T-helper 1 cell treated with Interleukin-12 subunit alpha and Interleukin-12 subunit beta and Interleukin-4 antibody, amounts not matched to agents 30 μg/mL and 1 μg/mL, for 36 hours (primary cell): ENCODE measurements around the gene MYO1B.

Source experiments
- H3K27ac Mint-ChIP-seq: one replicate; pipeline ENCODE4 v1.8.0; 2021; ENCODE audit warnings: mild to moderate bottlenecking, mixed read lengths
- H3K27me3 Mint-ChIP-seq: one replicate; pipeline ENCODE4 v1.8.0; 2021; ENCODE audit warnings: low read depth, mixed read lengths
- H3K36me3 Mint-ChIP-seq: one replicate; pipeline ENCODE4 v1.8.0; 2021; ENCODE audit warnings: low read depth, mixed read lengths
- H3K4me1 Mint-ChIP-seq: one replicate; pipeline ENCODE4 v1.8.0; 2021; ENCODE audit warnings: low read depth, mixed read lengths
- H3K4me3 Mint-ChIP-seq: one replicate; pipeline ENCODE4 v1.8.0; 2021; ENCODE audit warnings: mild to moderate bottlenecking, moderate library complexity, mixed read lengths
- H3K9me3 Mint-ChIP-seq: one replicate; pipeline ENCODE4 v1.8.0; 2021; ENCODE audit warnings: mixed read lengths

The MYO1B gene

DNA sequence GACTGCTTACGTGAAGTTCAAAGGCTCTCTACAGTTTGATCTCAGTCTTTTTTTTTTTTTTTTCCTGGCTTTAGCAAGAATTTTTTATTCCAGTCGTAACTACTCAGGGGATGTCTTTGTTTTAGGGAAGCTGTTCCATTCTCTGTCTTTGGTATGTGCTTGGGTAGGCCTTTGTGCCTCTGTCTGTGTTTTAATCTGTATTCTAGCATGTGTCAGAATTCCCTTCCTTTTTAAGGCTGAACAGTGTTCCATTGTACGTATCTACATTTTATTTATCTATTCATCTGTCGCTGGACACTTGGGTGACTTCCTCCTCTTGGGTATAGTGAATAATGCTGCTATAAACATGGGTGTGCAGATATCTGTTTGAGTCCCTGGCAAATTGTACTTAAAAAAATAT, 42.6 kb downstream of the MYO1B start:
- no peak overlapping the region for H3K4me3 Mint-ChIP-seq
- peaks cover 2% of the 10 kb centered on the region for H3K36me3 Mint-ChIP-seq
- H3K27ac Mint-ChIP-seq = no peak overlapping the region
- H3K9me3 Mint-ChIP-seq = no peaks in the 10 kb centered on the region
- no peaks in the 10 kb centered on the region for H3K27me3 Mint-ChIP-seq
- peaks cover under 1% of the 10 kb centered on the region for H3K4me1 Mint-ChIP-seq

DNA sequence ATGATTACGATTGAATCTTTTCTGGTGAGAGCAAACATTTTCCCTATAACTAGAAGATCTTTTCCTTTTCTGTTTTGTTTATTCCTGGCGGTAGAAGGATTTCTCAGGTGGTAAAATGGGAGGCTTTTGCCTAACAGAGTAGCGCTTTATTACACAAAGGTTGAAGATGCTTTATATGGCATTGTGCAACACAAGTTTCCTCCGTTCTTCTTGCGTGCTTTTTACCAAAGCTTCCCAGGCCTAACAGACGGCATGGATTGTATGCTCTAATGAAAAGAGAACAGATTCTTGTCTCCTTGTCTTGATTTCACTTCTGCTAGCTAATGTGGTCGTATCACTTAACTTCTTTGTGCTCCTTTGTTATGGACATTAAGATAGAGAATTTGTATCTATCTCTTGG, 43.8 kb downstream of the MYO1B start:
- Mint-ChIP-seq H3K4me3 (no peak overlapping the region), H3K4me1 (peaks cover 9% of the 10 kb centered on the region), H3K9me3 (no peaks in the 10 kb centered on the region), H3K36me3 (no peaks in the 10 kb centered on the region), H3K27ac (no peak overlapping the region), H3K27me3 (no peaks in the 10 kb centered on the region)

DNA sequence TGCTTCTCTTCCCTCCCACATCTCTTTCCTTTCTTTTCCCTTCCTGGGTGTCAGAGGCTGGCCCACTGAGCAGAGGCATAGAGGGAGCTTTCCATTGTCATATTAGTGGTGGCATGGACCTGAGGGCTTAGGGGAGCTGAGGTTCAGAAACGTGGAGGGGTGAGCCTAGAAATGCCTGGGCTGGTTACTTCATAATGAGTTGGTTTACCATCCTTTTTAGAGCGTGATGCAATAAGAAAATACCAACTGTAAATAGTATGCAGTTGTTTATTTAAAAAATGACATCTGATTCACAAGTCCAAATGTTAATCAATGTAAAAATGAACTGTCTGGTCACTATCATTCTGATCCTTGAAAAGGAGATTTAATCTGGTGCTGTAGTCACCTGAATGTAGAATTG, 46.3 kb downstream of the MYO1B start:
- H3K27me3 Mint-ChIP-seq = no peaks in the 10 kb centered on the region
- no peaks in the 10 kb centered on the region for H3K9me3 Mint-ChIP-seq
- H3K36me3 Mint-ChIP-seq = no peaks in the 10 kb centered on the region
- peaks cover 11% of the 10 kb centered on the region for H3K4me1 Mint-ChIP-seq
- no peak overlapping the region for H3K4me3 Mint-ChIP-seq
- no peak overlapping the region for H3K27ac Mint-ChIP-seq

DNA sequence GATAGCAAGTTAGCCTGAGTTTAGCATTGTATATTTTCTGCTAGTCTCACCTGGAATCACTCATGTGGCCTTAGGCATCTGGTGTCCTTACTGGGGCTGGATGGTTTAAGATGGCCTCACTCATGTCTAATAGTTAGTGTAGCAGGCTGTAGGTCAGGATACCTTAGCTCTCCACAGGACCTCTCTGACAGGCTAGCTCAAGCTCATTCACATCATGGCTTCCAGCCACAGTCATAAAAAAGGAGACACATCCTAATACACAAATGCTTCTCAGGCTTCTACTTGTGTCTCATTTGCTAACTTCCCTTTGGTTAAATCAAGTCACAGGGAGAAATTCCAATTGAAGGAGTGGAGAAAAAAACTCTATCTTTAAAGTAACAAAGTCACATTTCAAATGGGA, 47.7 kb downstream of the MYO1B start:
- Mint-ChIP-seq H3K36me3 (no peaks in the 10 kb centered on the region), H3K9me3 (no peaks in the 10 kb centered on the region), H3K27me3 (no peaks in the 10 kb centered on the region), H3K4me3 (no peak overlapping the region), H3K27ac (no peak overlapping the region), H3K4me1 (peaks cover 11% of the 10 kb centered on the region)

DNA sequence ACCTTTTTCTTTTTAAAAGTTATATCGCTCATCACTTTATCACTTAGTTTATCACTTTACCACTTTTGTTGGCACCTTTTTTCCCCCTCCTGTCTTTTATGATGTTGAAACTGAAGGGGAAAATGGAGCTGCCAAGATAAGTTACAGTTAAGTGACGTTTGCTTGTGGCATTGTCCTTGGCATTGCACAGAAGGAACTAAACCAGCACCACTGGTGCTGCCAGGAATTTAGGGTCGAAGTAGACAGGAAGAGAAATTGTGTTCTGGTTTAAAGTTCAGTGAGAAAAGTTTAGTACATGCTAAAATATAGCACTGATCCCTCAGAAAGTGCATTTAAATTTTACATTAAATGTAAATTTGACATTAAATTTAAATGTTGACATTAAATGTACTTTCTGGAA, 49.9 kb downstream of the MYO1B start:
- H3K4me3 Mint-ChIP-seq = no peak overlapping the region
- H3K27ac Mint-ChIP-seq = no peak overlapping the region
- H3K36me3 Mint-ChIP-seq = no peaks in the 10 kb centered on the region
- H3K4me1 Mint-ChIP-seq = peaks cover 11% of the 10 kb centered on the region
- no peaks in the 10 kb centered on the region for H3K27me3 Mint-ChIP-seq
- H3K9me3 Mint-ChIP-seq = no peaks in the 10 kb centered on the region

DNA sequence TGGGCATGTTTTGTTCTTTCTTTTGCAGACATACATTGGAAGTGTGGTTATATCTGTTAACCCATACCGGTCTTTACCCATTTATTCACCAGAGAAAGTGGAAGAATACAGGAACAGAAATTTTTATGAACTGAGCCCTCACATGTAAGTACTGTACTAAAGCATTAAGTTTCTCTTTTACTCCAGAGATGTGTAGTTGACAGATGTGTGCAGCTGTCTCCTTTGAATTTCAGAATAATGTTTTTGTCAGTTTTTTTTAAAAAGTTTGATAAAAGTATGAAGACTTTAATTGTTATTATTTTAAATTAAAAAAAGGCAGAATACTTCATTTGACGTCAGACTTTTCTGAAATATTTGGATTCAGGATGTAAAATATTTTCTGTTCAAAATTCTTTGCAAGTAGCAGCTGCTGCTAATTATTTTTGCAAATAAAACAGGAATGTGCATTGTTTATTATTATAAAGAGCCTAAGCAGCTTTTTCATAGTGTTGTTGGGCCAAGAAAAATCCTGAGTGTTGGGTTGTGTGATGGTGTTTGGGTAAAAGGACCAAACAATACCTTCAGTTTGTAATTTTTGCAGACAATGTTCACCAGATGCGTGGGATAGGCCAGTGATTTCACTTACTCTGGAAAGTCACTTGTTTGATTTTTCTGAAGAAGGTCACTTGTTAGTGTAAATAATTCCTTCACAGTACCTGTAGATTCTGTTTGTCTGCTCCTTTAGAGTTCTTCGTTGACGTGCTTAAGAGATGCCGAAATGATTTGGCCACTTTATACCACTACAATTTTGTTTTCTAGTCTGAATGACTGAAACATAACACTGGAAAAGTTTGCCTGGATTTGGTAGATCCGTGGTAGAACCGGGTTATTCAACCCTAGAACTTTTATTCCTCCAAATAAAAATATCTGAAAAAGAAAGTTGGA, 51.1 kb downstream of the MYO1B start:
- no peak overlapping the region for H3K27ac Mint-ChIP-seq
- no peaks in the 10 kb centered on the region for H3K27me3 Mint-ChIP-seq
- no peaks in the 10 kb centered on the region for H3K36me3 Mint-ChIP-seq
- H3K4me3 Mint-ChIP-seq = no peak overlapping the region
- H3K9me3 Mint-ChIP-seq = no peaks in the 10 kb centered on the region
- peaks cover 11% of the 10 kb centered on the region for H3K4me1 Mint-ChIP-seq

DNA sequence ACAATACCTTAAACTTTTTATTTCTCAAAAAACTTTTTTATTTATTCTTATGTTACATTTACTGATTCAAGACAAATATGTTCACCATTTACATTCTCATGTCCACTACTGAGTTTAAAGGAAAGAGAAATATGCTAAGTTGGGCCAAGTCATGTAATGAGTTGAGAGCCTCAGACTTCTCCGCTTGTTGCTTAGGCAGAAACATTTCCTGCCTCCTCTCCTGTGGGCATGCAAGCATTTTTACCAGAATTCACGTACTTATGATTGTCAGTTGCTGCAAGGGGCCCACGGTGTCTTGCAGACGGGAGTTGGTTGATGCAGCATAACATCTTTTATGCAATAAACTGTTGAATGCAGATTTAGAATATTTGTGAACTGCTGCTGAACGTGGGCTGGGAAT, 51.8 kb downstream of the MYO1B start:
- no peaks in the 10 kb centered on the region for H3K27me3 Mint-ChIP-seq

DNA sequence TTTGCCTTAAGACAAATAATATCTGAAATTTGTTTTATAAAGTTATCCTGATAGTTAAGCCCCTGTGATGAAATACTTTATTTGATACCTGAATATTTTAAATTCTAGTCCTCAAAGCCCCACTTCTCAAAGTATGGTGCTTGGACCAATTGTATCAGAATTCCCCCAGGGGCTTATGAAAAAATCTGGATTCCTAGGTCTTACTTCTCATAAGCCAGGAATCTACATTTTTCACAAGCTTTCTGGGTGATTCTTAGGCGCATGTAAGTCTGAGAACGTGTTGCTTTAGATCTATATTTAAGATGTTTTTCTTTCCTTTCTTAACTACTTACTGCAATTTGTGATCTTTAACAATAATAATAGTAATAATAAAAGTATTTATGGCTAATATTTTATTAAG, 53.1 kb downstream of the MYO1B start:
- Mint-ChIP-seq H3K4me3 (no peak overlapping the region), H3K4me1 (peaks cover 6% of the 10 kb centered on the region), H3K9me3 (no peaks in the 10 kb centered on the region), H3K36me3 (no peaks in the 10 kb centered on the region), H3K27ac (no peak overlapping the region), H3K27me3 (no peaks in the 10 kb centered on the region)

More for the DNA sequence above, 51.8 kb downstream of the MYO1B start:
- Mint-ChIP-seq H3K4me1 (peaks cover 11% of the 10 kb centered on the region), H3K9me3 (no peaks in the 10 kb centered on the region), H3K36me3 (no peaks in the 10 kb centered on the region), H3K27ac (no peak overlapping the region), H3K4me3 (no peak overlapping the region)

DNA sequence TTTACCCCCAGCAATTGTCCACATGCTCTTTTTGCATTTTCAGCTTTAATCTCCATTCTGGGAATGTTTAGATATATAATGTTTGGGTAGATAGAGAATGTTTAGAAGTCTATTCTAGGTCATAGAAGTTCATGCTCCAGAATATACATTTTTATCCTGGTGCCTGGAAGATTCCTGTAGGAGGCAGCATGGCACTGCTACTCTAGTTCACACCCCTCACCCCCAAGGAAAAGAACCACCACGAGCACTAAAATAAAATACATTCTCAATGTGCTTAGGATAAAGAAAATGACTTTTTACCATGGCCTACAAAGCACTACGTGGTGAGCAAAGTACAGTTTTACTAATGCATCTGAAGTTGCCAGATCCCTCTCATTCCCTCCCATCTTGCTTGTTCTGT, 53.8 kb downstream of the MYO1B start:
- Mint-ChIP-seq H3K4me1 (peaks cover 3% of the 10 kb centered on the region), H3K9me3 (no peaks in the 10 kb centered on the region), H3K36me3 (no peaks in the 10 kb centered on the region), H3K4me3 (no peak overlapping the region), H3K27me3 (no peaks in the 10 kb centered on the region), H3K27ac (no peak overlapping the region)

DNA sequence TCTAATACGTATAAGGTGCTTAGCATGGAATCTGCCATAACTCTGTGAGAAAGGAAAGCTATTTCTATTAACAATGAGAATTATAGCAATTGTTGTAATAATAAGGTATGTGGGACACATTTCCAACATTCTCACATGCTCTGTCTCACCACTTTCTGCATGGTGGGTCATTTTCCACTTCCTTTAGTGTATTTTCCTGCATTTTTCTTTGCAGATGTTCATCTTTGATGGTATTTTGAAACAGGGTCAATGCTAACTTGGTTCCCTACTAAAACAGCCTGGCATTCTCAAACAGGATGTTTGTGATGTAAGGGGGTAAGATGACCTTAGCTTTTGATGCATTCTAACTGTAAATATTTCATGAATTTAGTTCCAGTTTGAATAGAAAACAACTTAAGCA, 54.7 kb downstream of the MYO1B start:
- Mint-ChIP-seq H3K27ac (no peak overlapping the region), H3K9me3 (no peaks in the 10 kb centered on the region), H3K36me3 (no peaks in the 10 kb centered on the region), H3K27me3 (no peaks in the 10 kb centered on the region), H3K4me1 (peaks cover 2% of the 10 kb centered on the region), H3K4me3 (no peak overlapping the region)

DNA sequence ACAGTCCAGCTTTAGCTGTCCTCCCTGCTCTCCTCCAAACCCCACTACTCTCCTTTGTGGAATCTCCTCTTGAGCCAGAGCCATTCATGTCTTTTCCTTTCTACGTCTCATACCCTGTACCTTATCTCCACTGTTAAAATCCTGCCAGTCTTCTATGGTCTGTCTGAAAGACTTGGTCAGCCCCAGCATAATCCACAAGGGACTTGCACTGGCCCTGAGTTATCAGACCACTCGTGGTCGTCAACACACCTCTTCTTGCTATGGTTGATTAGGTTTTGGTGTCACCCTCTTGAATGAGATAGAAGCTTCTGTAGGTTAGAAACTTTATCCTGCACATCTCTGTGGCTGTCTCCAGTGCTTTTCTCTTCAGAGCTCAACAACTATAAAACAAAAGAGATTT, 56.8 kb downstream of the MYO1B start:
- H3K9me3 Mint-ChIP-seq = no peaks in the 10 kb centered on the region
- no peaks in the 10 kb centered on the region for H3K36me3 Mint-ChIP-seq
- H3K27me3 Mint-ChIP-seq = no peaks in the 10 kb centered on the region
- H3K27ac Mint-ChIP-seq = no peak overlapping the region
- no peak overlapping the region for H3K4me3 Mint-ChIP-seq
- H3K4me1 Mint-ChIP-seq = no peaks in the 10 kb centered on the region

DNA sequence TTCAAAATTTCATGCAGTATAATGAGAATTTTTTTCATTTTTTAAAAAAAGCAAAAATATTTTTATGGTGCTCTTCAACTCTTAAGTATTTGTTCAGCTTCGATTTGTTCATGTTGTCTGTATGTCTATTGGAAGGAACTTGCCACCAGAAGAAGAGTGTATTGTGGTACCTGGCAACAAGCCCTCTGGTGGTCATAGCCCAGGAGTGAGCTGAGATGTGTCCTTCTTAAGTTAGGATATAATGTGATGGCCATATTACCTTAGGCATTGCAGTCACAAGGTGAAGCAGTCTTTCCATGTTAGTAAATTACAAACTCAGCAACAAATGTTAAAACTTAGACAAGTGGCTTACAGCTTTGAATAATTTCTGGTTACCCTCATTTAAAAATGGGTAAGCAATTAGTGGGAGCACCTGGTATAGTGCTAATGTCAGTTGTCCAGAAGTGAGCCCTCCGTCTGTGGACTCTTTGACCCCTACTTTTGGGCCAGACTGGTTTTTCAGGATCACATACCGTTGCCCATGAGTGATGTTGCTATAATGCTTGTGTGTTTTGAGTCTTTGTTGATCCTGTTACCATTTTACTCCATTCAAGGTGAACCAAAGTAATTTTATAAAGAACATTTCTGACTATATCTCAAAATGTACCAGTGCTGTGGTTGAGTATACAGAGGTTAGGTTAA, 57.4 kb downstream of the MYO1B start:
- Mint-ChIP-seq H3K27ac (no peak overlapping the region), H3K27me3 (no peaks in the 10 kb centered on the region), H3K36me3 (no peaks in the 10 kb centered on the region), H3K4me3 (no peak overlapping the region), H3K4me1 (no peaks in the 10 kb centered on the region), H3K9me3 (no peaks in the 10 kb centered on the region)

DNA sequence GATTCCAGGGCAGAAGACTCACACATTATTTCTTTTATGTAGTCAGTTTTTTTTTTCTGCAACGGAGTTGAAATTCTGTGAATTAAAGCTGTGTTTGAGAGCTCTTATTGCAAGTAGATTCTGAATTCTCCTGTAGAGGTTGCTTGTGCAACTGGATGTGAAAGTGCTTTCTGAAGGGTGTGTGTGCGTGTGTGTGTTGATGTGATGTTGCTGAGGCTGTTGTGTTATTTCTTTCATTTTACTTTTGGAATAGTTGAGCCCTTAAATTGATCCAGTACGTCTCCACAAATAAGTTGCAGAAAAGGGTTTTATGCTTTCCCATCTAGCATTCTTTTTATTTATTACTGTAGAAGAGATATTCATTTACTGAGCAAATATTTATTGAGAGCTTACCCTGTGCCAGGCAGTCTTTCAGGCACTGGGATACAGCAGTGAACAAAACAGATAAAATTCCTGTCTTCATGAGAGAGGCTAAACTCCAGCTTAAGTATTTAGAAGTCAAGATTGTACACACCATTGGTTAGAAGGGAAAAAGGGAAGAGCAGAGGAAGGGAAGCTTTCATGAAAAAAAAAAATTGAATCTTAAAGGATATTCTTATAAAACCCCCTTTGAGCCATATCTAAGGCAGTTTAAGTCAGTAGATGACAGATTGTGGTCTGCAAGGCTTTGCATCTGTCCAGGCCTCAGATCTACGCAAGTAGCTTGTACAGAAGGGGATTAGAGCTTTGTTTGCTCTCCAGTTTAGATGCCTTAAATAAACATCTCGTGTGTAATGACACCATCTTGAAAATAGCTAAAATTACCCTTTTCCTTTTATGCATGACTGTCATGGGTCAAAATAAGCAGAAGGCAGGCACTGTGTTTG, 58.2 kb downstream of the MYO1B start:
- H3K27me3 Mint-ChIP-seq = no peaks in the 10 kb centered on the region
- H3K36me3 Mint-ChIP-seq = no peaks in the 10 kb centered on the region
- no peak overlapping the region for H3K4me3 Mint-ChIP-seq
- no peaks in the 10 kb centered on the region for H3K9me3 Mint-ChIP-seq
- H3K27ac Mint-ChIP-seq = no peak overlapping the region
- H3K4me1 Mint-ChIP-seq = no peaks in the 10 kb centered on the region

DNA sequence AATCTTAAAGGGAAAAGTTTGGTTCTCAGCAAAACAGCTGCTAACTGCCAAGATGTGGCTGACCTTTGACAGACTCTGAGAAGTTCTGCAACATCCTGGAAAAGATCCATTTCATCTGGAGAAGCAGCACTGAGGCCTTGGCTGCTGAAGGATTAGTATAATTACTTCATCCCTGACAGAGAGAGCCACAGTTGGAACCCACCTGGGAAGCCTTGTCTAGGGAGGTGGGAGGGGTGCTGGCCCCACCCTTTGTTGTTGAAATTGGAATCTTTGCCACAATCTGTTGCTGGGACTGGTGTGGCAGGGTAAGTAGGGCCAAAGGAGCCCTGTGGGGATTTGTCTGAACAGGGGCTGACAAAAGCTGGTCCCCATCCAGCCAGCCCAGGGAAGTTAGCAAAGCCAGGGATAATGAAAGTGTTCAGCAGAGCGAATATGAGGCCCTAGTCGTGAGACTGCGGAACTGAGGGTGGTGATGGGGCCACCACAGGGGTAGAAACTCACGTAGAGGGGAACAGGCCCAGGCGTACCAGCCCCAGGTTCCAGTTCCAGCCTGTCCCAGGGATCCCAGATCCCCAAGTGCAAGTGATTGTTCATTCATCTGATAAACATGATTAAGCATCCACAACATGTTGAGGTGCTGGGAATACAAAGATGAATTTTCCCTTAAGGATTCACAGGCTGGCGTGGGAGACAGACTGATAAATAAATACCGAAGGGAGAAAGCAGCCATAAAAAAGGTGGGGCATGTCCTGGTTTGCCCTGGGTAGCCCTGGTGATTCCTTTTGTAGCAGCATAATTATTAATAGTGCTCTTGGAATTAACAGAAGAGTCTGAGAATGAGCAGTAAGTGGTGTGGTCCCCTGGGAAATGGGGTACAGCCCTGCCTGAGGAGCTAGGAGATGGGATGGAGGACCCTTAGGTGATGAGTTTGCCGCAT, 60.0 kb downstream of the MYO1B start:
- Mint-ChIP-seq H3K36me3 (no peaks in the 10 kb centered on the region), H3K4me1 (no peaks in the 10 kb centered on the region), H3K27me3 (no peaks in the 10 kb centered on the region), H3K4me3 (no peak overlapping the region), H3K27ac (no peak overlapping the region), H3K9me3 (no peaks in the 10 kb centered on the region)
